Measurements from ENCODE around the gene DCTN4. TPM values are rescaled to one million over a fixed set of nuclear protein-coding genes. Genes with fewer than 3 reads are reported as not detected.

Gene DCTN4
- total RNA-seq, 1 experiment from 2014 or later = 43.9 TPM

GRCh38 chr5:150801117-150801927 lies 42.5 kb upstream of the DCTN4 start (continued):
- TF ChIP-seq FOXP4 (CRISPR knock-in tag; IDR thresholded peaks at IDR 0.05) = no peak
- no peak for TF ChIP-seq CREM (CRISPR knock-in tag; IDR thresholded peaks at IDR 0.05)
- TF ChIP-seq HMGXB4 (CRISPR knock-in tag; IDR thresholded peaks at IDR 0.05) = no peak
- no peak for TF ChIP-seq NR3C1 (CRISPR knock-in tag; conservative IDR thresholded peaks at IDR 0.05; ENCODE audit: low read depth)
- TF ChIP-seq PRRX2 (CRISPR knock-in tag; IDR thresholded peaks at IDR 0.05) = no peak
- no peak for TF ChIP-seq TEAD1 (CRISPR knock-in tag; IDR thresholded peaks at IDR 0.05)
- no peak for TF ChIP-seq ZNF281 (CRISPR knock-in tag; IDR thresholded peaks at IDR 0.05)
- no peak for TF ChIP-seq MYBL2 (CRISPR knock-in tag; IDR thresholded peaks at IDR 0.05)

- peaks cover 8% of the 10 kb centered on the region; the same call in 1 of the 2 replicates for H3K9me3 Mint-ChIP-seq
- no peak overlapping the region for H3K27ac Mint-ChIP-seq
- ChIA-PET POLR2A (no interaction called here), CTCF (no interaction called here)
- no peak overlapping the region for H3K4me3 Mint-ChIP-seq
- DNase-seq (ENCODE audit: low spot score) (no peak), ATAC-seq (no peak)
- no peak for TF ChIP-seq ESRRA (CRISPR knock-in tag; IDR thresholded peaks at IDR 0.05; ENCODE audit: borderline replicate concordance)
- H3K36me3 Mint-ChIP-seq = no peaks in the 10 kb centered on the region
- H3K27me3 Mint-ChIP-seq (ENCODE audit: low read depth) = no peaks in the 10 kb centered on the region
- no peaks in the 10 kb centered on the region for H3K4me1 Mint-ChIP-seq
These were observed 38.6 kb upstream of the DCTN4 start for GRCh38 chr5:150797384-150797783.

GRCh38 chr5:150794927-150795326 lies 36.1 kb upstream of the DCTN4 start:
- no peak overlapping the region for H3K4me3 Mint-ChIP-seq
- no peaks in the 10 kb centered on the region for H3K36me3 Mint-ChIP-seq
- peaks cover 8% of the 10 kb centered on the region for H3K4me1 Mint-ChIP-seq
- POLR2A ChIA-PET = no interaction called here
- H3K27ac Mint-ChIP-seq = no peak overlapping the region
- DNase-seq (ENCODE audit: low spot score) (no peak), ATAC-seq (no peak)
- peaks cover 8% of the 10 kb centered on the region; the same call in 1 of the 2 replicates for H3K9me3 Mint-ChIP-seq
- CTCF ChIA-PET = no interaction called here
- no peaks in the 10 kb centered on the region for H3K27me3 Mint-ChIP-seq (ENCODE audit: low read depth)
- TF ChIP-seq RELA (CRISPR knock-in tag; IDR thresholded peaks at IDR 0.05; ENCODE audit: borderline replicate concordance) (no peak), GABPB1 (CRISPR knock-in tag; IDR thresholded peaks at IDR 0.05) (no peak), ZNF423 (CRISPR knock-in tag; IDR thresholded peaks at IDR 0.05) (no peak), JUN (CRISPR knock-in tag; IDR thresholded peaks at IDR 0.05) (no peak), E2F5 (CRISPR knock-in tag; IDR thresholded peaks at IDR 0.05) (no peak), USF1 (CRISPR knock-in tag; IDR thresholded peaks at IDR 0.05) (no peak), MXD4 (CRISPR knock-in tag; IDR thresholded peaks at IDR 0.05; ENCODE audit: borderline replicate concordance) (no peak), MAX (CRISPR knock-in tag; IDR thresholded peaks at IDR 0.05) (no peak), ELF4 (CRISPR knock-in tag; IDR thresholded peaks at IDR 0.05; ENCODE audit: low read depth) (no peak), ERG (CRISPR knock-in tag; IDR thresholded peaks at IDR 0.05) (no peak), ETV6 (CRISPR knock-in tag; IDR thresholded peaks at IDR 0.05) (no peak), PREB (CRISPR knock-in tag; IDR thresholded peaks at IDR 0.05; ENCODE audit: borderline replicate concordance) (no peak), ZNF138 (CRISPR knock-in tag; conservative IDR thresholded peaks at IDR 0.05) (no peak), GTF2I (CRISPR knock-in tag; conservative IDR thresholded peaks at IDR 0.05) (no peak), CREM (CRISPR knock-in tag; IDR thresholded peaks at IDR 0.05) (no peak)

Data from WTC11 (cell line).